NCI-H1105 (cell line): Measurements from ENCODE around the gene FAM241A.
"Not testable (repeated sequence)": the region's sequence is repeated elsewhere in the genome, so short reads cannot be mapped to it uniquely, and the experiment has no call there.

ENCODE experiments used
- DNase-seq: peaks from one replicate; lab custom pipeline; 2025; lab: John Stamatoyannopoulos, UW

The FAM241A gene

GRCh38 chr4:112138538-112138937 lies 6.7 kb upstream of the FAM241A start:
- no peak for DNase-seq

DNA sequence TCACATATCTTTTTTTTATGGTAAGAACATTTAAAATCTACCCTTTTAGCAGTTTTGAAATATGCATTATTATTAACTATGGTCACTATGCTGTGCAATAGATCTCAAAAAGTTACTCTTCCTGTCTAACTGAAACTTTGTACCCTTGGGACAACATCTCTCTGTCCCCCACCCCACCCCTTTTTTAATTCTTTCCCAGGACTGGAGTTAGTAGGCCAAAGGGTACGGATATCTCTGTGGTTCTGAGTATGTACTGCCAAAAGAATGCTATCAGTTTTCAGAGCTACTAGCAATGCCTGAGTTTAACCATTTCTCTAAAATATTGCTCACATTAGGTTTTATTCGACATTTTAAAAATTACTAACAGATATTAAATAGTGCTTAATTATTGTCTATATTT lies 4.7 kb upstream of the FAM241A start:
- DNase-seq = no peak

GRCh38 chr4:112141366-112142138 lies 3.7 kb upstream of the FAM241A start:
- DNase-seq = no peak

GRCh38 chr4:112142182-112142581 lies 3.1 kb upstream of the FAM241A start:
- no peak for DNase-seq

- no peak for DNase-seq
These were observed 1.5 kb upstream of the FAM241A start for GRCh38 chr4:112143781-112144180.

- DNase-seq = no peak
These were observed 518 bp upstream of the FAM241A start for GRCh38 chr4:112144546-112145325.

DNA sequence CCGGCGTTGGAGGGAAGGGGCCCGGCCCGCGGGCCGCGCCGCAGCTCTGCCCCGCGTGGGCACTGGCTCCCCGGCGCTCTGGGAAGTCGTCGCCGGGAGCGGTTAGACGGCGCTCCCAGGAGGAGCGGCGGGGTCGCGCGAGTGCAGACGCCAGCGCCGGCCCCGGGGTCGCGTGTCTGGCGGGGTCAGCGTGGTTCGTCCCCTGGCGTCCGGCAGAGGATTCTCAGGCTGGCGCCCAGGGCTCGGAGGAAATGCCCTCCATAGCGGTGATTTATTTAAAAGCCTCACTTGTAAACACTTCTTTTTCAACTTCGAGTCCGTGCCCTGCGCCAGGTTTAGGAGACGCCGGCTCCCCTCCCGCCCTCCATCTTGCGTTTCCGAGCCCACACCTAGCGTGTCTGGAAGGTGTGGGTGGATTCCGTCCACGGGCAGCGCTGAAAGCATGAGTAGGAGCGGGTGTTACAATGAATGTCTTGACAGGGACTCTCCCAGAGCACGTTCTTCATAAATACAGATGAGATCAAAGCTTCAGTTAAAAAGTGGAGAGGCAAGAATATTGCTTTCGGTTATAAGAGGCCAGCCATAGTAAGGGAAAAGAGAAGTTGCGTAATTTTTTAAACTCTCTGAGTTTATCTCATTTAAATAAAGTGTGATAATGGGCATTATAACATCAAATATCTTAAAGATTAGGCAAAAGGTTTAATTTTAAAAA lies 692 bp downstream of the FAM241A start:
- no peak for DNase-seq

GRCh38 chr4:112146502-112146813 lies 1.2 kb downstream of the FAM241A start:
- no peak for DNase-seq

DNA sequence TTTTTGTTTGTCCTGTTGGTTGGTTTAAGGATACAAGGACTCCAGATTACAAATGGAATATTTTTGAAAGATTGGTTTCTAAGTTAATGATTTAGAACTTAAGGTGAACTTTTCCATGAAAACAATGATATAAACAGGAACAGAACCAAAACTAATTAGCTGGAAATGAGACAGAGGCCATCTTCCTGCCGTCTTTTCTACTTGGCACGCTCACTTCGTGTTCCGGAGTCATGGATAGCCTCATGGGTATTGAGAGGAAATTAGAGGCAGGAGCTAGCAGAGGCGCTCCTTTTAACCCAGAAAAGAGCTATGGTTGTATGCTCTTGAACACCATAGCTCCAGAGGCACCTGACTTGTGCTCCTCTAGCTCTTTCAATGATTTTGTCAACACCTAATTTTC lies 2.4 kb downstream of the FAM241A start:
- no peak for DNase-seq

- DNase-seq = no peak
These were observed 5.7 kb downstream of the FAM241A start for GRCh38 chr4:112150920-112151319.

- DNase-seq = no peak
These were observed 7.3 kb downstream of the FAM241A start for GRCh38 chr4:112152521-112152920.

GRCh38 chr4:112153211-112153791 lies 8.0 kb downstream of the FAM241A start:
- DNase-seq = no peak

GRCh38 chr4:112156112-112156511 lies 10.9 kb downstream of the FAM241A start:
- no peak for DNase-seq

DNA sequence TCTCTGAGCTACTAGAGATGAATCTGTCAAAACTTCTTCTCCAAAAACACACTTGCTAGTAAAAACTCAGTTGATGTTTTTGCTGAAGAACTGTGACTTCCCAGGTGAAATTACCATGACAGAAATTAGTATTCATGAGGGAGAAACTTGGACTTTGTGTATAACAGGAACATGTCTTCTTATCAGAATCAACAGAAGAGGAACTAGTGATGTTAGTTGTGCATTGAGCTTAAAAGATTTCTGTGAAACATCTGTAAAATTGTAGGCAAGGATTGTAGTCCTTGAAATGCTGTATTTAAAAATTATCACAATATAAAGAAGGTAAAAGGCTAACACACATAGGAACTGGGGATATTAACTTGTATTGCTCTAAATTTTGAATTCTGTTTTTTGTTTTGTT lies 11.3 kb downstream of the FAM241A start:
- no peak for DNase-seq

DNA sequence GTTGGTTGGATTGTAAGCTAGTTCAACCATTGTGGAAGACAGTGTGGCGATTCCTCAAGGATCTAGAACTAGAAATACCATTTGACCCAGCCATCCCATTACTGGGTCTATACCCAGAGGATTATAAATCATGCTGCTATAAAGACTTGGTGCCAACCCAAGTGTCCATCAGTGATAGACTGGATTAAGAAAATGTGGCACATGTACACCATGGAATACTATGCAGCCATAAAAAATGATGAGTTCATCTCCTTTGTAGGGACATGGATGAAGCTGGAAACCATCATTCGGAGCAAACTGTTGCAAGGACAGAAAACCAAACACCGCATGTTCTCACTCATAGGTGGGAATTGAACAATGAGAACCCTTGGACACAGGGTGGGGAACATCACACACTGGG lies 18.5 kb downstream of the FAM241A start:
- DNase-seq = not testable (repeated sequence)

DNA sequence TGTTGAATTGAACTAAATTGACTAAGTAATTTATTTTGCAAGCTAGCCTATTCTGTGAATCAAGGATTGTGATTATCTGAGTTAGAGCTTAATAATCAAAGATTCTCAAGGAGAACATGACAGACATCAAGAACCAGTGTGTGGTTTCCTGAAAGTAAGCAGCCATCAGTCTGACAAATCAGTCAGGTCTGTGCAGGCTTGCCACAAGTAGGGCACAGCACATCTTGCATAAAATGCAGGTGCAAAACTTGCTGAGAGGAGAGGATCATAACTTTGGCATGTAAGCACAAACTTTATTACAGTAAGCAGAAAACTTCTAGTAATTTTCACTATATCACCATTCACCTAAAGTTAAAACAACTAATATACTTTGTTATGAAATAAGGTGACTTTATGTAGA lies 22.5 kb downstream of the FAM241A start:
- no peak for DNase-seq

DNA sequence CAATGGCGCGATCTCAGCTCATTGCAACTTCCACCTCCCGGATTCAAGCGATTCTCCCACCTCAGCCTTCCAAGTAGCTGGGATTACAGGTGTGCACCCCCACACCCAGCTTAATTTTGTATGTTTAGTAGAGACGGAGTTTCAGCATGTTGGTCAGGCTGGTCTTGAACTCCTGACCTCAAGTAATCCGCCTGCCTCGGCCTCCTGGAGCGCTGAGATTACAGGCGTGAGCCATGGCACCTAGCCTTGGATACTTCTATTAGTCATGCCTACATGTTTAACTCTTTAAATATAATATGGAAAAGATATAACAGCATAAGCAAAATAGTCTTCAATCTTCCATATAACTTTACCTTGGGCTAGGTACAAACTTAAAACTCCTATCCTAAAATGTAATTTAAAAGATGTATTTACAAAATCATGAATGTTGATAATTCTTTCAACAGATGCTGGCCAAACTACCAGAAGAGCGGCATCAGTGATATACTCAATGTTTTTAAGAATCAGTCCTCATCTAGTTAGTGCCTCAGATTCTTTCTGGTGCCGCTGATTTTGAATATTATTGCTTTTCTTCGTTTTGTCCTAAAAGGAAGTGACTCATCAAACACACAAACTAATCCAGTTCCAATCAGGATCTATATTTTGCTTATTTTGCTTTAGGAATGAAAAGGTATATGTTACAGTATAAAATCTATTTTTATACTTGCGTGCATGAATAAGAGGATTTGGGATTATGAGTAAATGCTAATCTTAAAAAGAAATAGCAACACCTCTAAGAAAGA lies 23.7 kb downstream of the FAM241A start:
- DNase-seq = no peak

DNA sequence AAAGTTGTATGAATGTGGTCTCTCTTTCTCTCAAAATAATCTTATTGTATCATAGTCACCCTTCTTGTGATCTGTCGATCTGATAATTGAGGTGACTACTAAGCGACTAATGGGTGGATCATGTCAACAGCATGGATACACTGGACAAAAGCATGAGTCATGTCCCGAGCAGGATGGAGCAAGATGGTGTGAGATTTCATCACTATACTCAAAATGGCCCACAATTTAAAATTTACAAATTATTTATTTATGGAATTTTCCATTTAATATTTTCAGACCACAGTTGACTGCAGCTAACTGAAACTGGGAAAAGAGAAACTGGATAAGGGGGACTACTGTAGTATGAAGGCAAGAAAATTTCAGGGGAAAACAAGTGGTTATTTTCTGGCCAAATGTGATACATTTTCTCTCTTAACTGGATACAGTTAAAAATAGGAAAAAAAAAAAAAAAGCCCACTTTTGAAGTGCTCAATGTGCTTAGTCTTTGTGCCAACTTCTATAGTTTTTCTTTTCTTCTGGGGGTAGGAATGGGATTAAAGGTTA lies 25.3 kb downstream of the FAM241A start:
- no peak for DNase-seq

- not testable (repeated sequence) for DNase-seq
These were observed 26.0 kb downstream of the FAM241A start for GRCh38 chr4:112171051-112171763.

DNA sequence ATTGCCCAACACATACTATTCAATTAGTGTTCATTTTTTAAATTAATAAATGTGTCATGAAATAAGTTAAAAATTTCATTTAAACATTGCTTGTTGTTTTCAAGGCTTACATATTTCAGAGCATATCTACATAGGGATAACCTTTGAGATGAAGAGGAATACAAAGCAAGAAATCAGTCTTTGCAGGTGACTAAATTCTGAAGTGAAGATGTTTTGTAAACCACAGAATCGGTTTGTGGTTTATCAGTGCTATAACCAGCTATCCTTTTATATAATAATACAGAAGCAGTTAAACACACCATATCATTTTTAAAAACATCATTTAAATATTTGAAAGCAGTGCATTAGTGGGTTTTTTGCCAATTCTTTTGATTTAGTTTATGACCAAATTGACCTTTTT lies 26.9 kb downstream of the FAM241A start:
- DNase-seq = no peak
